Right lobe of liver (tissue), 6 donors: ENCODE measurements around the gene IBSP. TPM values are rescaled to one million over a fixed set of nuclear protein-coding genes. Genes with fewer than 3 reads are reported as not detected.

Source experiments
- ATAC-seq, 4 donors: fragments of 200-7000 bp; cut with Tn5 transposase; one replicate each; pipeline ENCODE4 v1.9.1; 2020; ENCODE audit warnings: mild to moderate bottlenecking in 4 of 4, moderate library complexity in 4 of 4
- DNase-seq, 3 donors: peaks; one replicate each; pipeline ENCODE4 v3.0.0-alpha.2; 2020
- H3K27ac ChIP-seq, 3 donors: fragments of 200-600 bp; one replicate each; pipeline ENCODE4 v1.8.0; 2022
- H3K27me3 ChIP-seq, 2 donors: fragments of 200-600 bp; one replicate each; pipeline ENCODE4 v1.8.0; 2022
- H3K36me3 ChIP-seq, 4 donors: fragments of 200-600 bp; sonication (generic) in 1 of 4; one replicate each; pipeline versions ENCODE4 v1.5.1 to v1.8.0; 2017 to 2022; ENCODE audit warnings: control low read depth in 1 of 4
- H3K4me1 ChIP-seq, 4 donors: fragments of 200-600 bp; sonication (generic) in 1 of 4; one replicate each; pipeline versions ENCODE4 v1.5.1 to v1.8.0; 2017 to 2022; ENCODE audit warnings: control low read depth in 1 of 4
- H3K4me3 ChIP-seq, 3 donors: fragments of 200-600 bp; one replicate each; pipeline ENCODE4 v1.8.0; 2022
- H3K9me3 ChIP-seq, 4 donors: fragments of 200-600 bp; sonication (generic) in 1 of 4; one replicate each; pipeline versions ENCODE4 v1.5.1 to v1.8.0; 2017 to 2022; ENCODE audit warnings: control low read depth in 1 of 4
- CTCF ChIP-seq, 4 donors: fragments of 200-600 bp in 3 of 4; fragments of 450-650 bp in 1 of 4; IDR thresholded peaks; one replicate each; pipeline versions ENCODE4 v1.5.1 to v1.8.0; 2016 to 2022; ENCODE audit warnings: antibody characterized with exemption in 4 of 4, mild to moderate bottlenecking in 2 of 4
- POLR2A ChIP-seq: fragments of 450-650 bp; IDR thresholded peaks from one replicate; pipeline ENCODE4 v1.6.1; 2017; ENCODE audit warnings: antibody characterized with exemption, mild to moderate bottlenecking
- WGBS: methylation state at CpG from one replicate; pipeline ENCODE4 v1.1.6; 2018; ENCODE audit warnings: low coverage, low lambda C conversion rate; ENCODE audit not compliant: insufficient coverage; ENCODE audit errors: missing lambda C conversion rate; 5-methylcytosine and 5-hydroxymethylcytosine counted together
- intact Hi-C, 2 donors: fragments of 100-400 bp; cut with DNase I; formaldehyde crosslinking; loops; one replicate each; pipeline versions ENCODE4 v1.11.2 to v1.14.1; 2022
- total RNA-seq, 6 experiments: library from RNA; depleted of rRNA in 2 of 6; stranded (reverse); fragments of >200 nt in 2 of 6; fragmentation: NEBNext Ultra II Directional in 3 of 6; extraction: Animal tissue kit (Norgen Biotek cat#: 25700) in 3 of 6; gene quantifications; one replicate each; pipeline versions ENCODE4 v1.1.0 to v1.2.4, GENCODE V29; 2016 to 2023
- donor health status: DM: no; HTN: yes; CAD: no.
- donor health status: DM: no; HTN: no; CAD: no.
- donor health status: DM: no; HTN: no; CAD: no.
- donor health status: DM: no; HTN: yes; CAD: no.
- donor health status: DM: no; HTN: yes; CAD: no.

The IBSP gene
- total RNA-seq, 6 experiments from 2014 or later = not detected

- intact Hi-C loops = loop anchor here (5.0 to 10.0 kb wide), 2 partner anchors 111 to 118 kb away; no protein-coding TSS in a partner anchor
- DNase-seq = no peak
- Histone ChIP-seq H3K4me3 (no peak overlapping the region), H3K27ac (no peak overlapping the region), H3K27me3 (no peaks in the 10 kb centered on the region), H3K9me3 (no peaks in the 10 kb centered on the region), H3K4me1 (peaks cover 0 to 17% (median 0%) of the 10 kb centered on the region in 4 donors), H3K36me3 (no peaks in the 10 kb centered on the region)
- no peak for TF ChIP-seq POLR2A
- TF ChIP-seq CTCF (IDR thresholded peaks at IDR 0.05) = no peak
- no peak for ATAC-seq
Measured at GRCh38 chr4:87853891-87854290, 54.5 kb downstream of the IBSP start.

DNA sequence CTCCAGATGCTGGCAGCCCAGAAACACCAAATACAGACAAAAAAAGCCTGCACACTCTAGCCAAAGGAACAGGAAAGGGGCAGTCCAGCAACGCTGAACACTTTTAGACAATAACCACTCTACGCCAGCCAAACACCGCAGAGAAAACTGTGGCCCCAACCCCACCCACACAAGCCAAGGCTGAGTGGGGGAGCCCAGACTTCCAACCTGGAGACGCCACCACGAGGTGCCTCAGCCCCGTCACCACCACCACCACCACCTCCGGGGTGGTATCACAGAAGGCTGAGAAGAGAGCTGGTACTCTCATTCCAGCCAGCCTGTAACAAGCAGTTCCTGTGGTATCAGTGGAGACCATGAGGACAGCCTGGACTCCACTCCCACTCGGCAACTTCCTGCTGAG lies 56.2 kb downstream of the IBSP start:
- ATAC-seq (no peak), DNase-seq (no peak)
- Histone ChIP-seq H3K36me3 (no peaks in the 10 kb centered on the region), H3K4me1 (peaks cover 0 to 13% (median 0%) of the 10 kb centered on the region in 4 donors), H3K27me3 (no peaks in the 10 kb centered on the region), H3K4me3 (no peak overlapping the region), H3K9me3 (no peaks in the 10 kb centered on the region), H3K27ac (no peak overlapping the region)
- TF ChIP-seq CTCF (IDR thresholded peaks at IDR 0.05) (no peak), POLR2A (no peak)
- intact Hi-C loops = loop anchor here in 1 of 2 donors (10.0 kb wide), 1 partner anchor 109 kb away; no protein-coding TSS in a partner anchor
- WGBS = 68% methylated on average over 8 of the region's 8 CpGs

DNA sequence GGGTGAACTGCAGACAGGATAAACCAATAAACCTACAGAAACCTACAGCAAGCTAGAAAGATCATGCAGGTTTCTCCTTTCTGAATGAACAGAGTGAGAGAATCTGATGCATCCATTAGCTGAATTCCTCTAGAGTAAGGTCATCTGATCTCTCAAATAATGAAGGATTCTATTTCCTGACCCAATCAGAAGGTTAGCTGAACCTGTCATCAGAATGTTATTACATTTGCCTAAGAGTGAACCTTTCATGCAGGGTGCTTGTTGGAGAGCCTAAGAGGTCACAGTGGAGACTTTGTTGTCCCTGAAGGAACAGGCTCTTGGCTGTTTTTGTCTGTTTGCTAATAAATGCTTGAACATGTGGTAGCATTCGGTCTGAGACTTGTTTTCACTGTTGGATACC lies 57.5 kb downstream of the IBSP start:
- DNase-seq (no peak), ATAC-seq (peak in 1 of 4 donors; percentile 13)
- H3K27ac ChIP-seq = no peak overlapping the region
- TF ChIP-seq POLR2A = no peak
- no peak for TF ChIP-seq CTCF (IDR thresholded peaks at IDR 0.05)
- intact Hi-C loops = loop anchor here in 1 of 2 donors (10.0 kb wide), 1 partner anchor 108 kb away; no protein-coding TSS in a partner anchor
- H3K4me1 ChIP-seq = peaks cover 0 to 13% (median 0%) of the 10 kb centered on the region in 4 donors
- no peaks in the 10 kb centered on the region for H3K9me3 ChIP-seq
- H3K4me3 ChIP-seq = no peak overlapping the region
- 40% methylated on average over 1 of the region's 1 CpG for WGBS
- H3K27me3 ChIP-seq = no peaks in the 10 kb centered on the region
- H3K36me3 ChIP-seq = no peaks in the 10 kb centered on the region

DNA sequence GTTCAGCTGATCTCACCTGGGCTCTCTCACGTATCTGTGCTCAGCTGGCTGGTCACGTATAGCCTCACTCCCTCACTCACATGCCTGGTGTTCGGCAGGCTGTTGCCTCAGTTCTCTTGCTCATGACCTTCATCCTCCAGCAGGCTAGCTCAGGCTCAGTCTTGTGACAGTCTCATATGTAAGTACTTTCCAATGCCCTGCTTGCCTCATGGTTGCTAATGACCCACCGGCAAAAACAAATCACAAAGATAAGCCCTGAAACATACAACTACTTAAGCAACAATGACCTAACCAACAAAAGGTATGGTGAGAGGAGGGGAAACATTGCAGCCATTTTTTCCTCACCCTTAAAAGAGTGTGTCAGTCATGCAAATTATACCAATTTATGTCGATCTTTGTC lies 58.4 kb downstream of the IBSP start:
- whole genome bisulfite sequencing = 22% methylated on average over 3 of the region's 5 CpGs
- DNase-seq (no peak), ATAC-seq (no peak)
- no peak overlapping the region for H3K4me3 ChIP-seq
- peaks cover 0 to 13% (median 0%) of the 10 kb centered on the region in 4 donors for H3K4me1 ChIP-seq
- TF ChIP-seq POLR2A (no peak), CTCF (IDR thresholded peaks at IDR 0.05) (no peak)
- H3K9me3 ChIP-seq = no peaks in the 10 kb centered on the region
- no peaks in the 10 kb centered on the region for H3K36me3 ChIP-seq
- intact Hi-C loops = loop anchor here in 1 of 2 donors (10.0 kb wide), 1 partner anchor 107 kb away; no protein-coding TSS in a partner anchor
- no peak overlapping the region for H3K27ac ChIP-seq
- no peaks in the 10 kb centered on the region for H3K27me3 ChIP-seq

Other genes starting within 250 kb of the IBSP start
- gene DSPP, start 191.0 kb upstream of the IBSP start, total RNA-seq = not detected
- gene DMP1, start 149.3 kb upstream of the IBSP start, total RNA-seq = not detected
- not detected for gene MEPE, start 33.4 kb downstream of the IBSP start, total RNA-seq
- gene SPP1, start 176.2 kb downstream of the IBSP start, total RNA-seq = 100 to 1,000 TPM in 1 of 6 experiments, 10 to 100 TPM in 2, 1 to 10 TPM in 3; 6.0 to 240 (median 15.5) TPM
- 1 to 10 TPM; 5.5 to 9.0 (median 6.7) TPM for gene PKD2, start 208.1 kb downstream of the IBSP start, total RNA-seq